Activated CD4-positive, alpha-beta T cell treated with anti-CD3 and anti-CD28 coated beads for 24 hours (primary cell): ENCODE results near the gene YIF1A.

Experiments used
- DNase-seq, 2 donors: peaks; one replicate each; pipeline ENCODE4 v3.0.0-alpha.2; 2020; ENCODE audit warnings: low read depth in 2 of 2

Gene YIF1A

GRCh38 chr11:66288671-66289547, at the start of gene YIF1A:
Gene YIF1A (minus strand): TSS chr11:66289143. CDS start chr11:66288985, 158 bp downstream.
- DNase-seq: peak; percentile 95 to 97

- no peak for DNase-seq
Observed at GRCh38 chr11:66337103-66337899, 48.4 kb upstream of the YIF1A start.

- DNase-seq: peak in 1 of 2 donors; percentile 47
Observed at GRCh38 chr11:66336234-66337102, 47.5 kb upstream of the YIF1A start, which contains the start of gene RIN1. Gene RIN1 (minus strand): TSS chr11:66336434. CDS start chr11:66336402, 32 bp downstream.

GRCh38 chr11:66335531-66336233, 46.7 kb upstream of the YIF1A start:
- no peak for DNase-seq

- no peak for DNase-seq
Observed at GRCh38 chr11:66334605-66335442, 45.9 kb upstream of the YIF1A start.

GRCh38 chr11:66333896-66334604, 45.1 kb upstream of the YIF1A start:
- no peak for DNase-seq

- DNase-seq: no peak
Observed at GRCh38 chr11:66333220-66333877, 44.4 kb upstream of the YIF1A start.

- DNase-seq: no peak
Observed at GRCh38 chr11:66332371-66333219, 43.7 kb upstream of the YIF1A start.

GRCh38 chr11:66331542-66332370, 42.8 kb upstream of the YIF1A start:
- DNase-seq: no peak

- DNase-seq: no peak
Observed at GRCh38 chr11:66330931-66331330, 42.0 kb upstream of the YIF1A start.

- no peak for DNase-seq
Observed at GRCh38 chr11:66329165-66329673, 40.3 kb upstream of the YIF1A start.

GRCh38 chr11:66328302-66329144, 39.6 kb upstream of the YIF1A start:
- DNase-seq: peak; percentile 77 to 80

GRCh38 chr11:66328031-66328301, 39.0 kb upstream of the YIF1A start:
- DNase-seq: no peak

- DNase-seq: no peak
Observed at GRCh38 chr11:66327171-66328030, 38.5 kb upstream of the YIF1A start.
